HG03025 (cell line): ENCODE measurements around the gene PPIH.
"Not testable (repeated sequence)": the region's sequence is repeated elsewhere in the genome, so short reads cannot be mapped to it uniquely, and the experiment has no call there.

Experiments used
- ATAC-seq: cut with Tn5 transposase; IDR thresholded peaks from one replicate; pipeline ENCODE4 v1.9.1; 2021; ENCODE audit warnings: mild to moderate bottlenecking, moderate library complexity; ENCODE audit not compliant: unreplicated experiment, low FRiP score

The PPIH gene

GRCh38 chr1:42657981-42658876 lies at the start of gene PPIH:
PPIH (plus strand) TSS chr1:42658423; CDS start chr1:42658447, 24 bp downstream.
- peak; percentile 91 for ATAC-seq

GRCh38 chr1:42613803-42614131 lies 44.5 kb upstream of the PPIH start:
- ATAC-seq, result no peak

GRCh38 chr1:42618866-42619265 lies 39.4 kb upstream of the PPIH start:
- no peak for ATAC-seq

GRCh38 chr1:42620307-42620706 lies 37.9 kb upstream of the PPIH start:
- ATAC-seq, result no peak

- not testable (repeated sequence) for ATAC-seq
These were observed 37.0 kb upstream of the PPIH start for GRCh38 chr1:42621180-42621579.

- ATAC-seq, result not testable (repeated sequence)
These were observed 31.0 kb upstream of the PPIH start for GRCh38 chr1:42627205-42627604.

- ATAC-seq, result no peak
These were observed 19.1 kb upstream of the PPIH start for GRCh38 chr1:42639116-42639515.

GRCh38 chr1:42646056-42646455 lies 12.2 kb upstream of the PPIH start:
- no peak for ATAC-seq

- no peak for ATAC-seq
These were observed 1.0 kb upstream of the PPIH start for GRCh38 chr1:42657201-42657600.

GRCh38 chr1:42658877-42659337 lies 684 bp downstream of the PPIH start:
- ATAC-seq, result no peak

GRCh38 chr1:42660907-42661500 lies 2.8 kb downstream of the PPIH start:
- ATAC-seq, result no peak

- no peak for ATAC-seq
These were observed 11.7 kb downstream of the PPIH start for GRCh38 chr1:42669936-42670335.

GRCh38 chr1:42670425-42670824 lies 12.2 kb downstream of the PPIH start:
- ATAC-seq, result no peak

- no peak for ATAC-seq
These were observed 16.0 kb downstream of the PPIH start for GRCh38 chr1:42674214-42674613.

- no peak for ATAC-seq
These were observed 16.5 kb downstream of the PPIH start for GRCh38 chr1:42674682-42675081.

GRCh38 chr1:42675467-42675866 lies 17.2 kb downstream of the PPIH start:
- ATAC-seq, result no peak

- ATAC-seq, result no peak
These were observed 18.4 kb downstream of the PPIH start for GRCh38 chr1:42676534-42677087.

- ATAC-seq, result no peak
These were observed 21.3 kb downstream of the PPIH start for GRCh38 chr1:42679364-42679983.

GRCh38 chr1:42680055-42680454 lies 21.8 kb downstream of the PPIH start:
- no peak for ATAC-seq

- ATAC-seq, result no peak
These were observed 22.9 kb downstream of the PPIH start for GRCh38 chr1:42680921-42681683.
